GM12891 (cell line): ENCODE measurements around the gene CFAP53.

Experiments used
- POLR2AphosphoS5 ChIP-seq: IDR thresholded peaks from 2 replicates; pipeline ENCODE4 v1.6.1; 2011; ENCODE audit warnings: low read depth, low read length, control low read depth
- SPI1 ChIP-seq: IDR thresholded peaks from 2 replicates; pipeline ENCODE4 v1.6.1; 2011; ENCODE audit warnings: low read depth, low read length, control low read depth

DNA sequence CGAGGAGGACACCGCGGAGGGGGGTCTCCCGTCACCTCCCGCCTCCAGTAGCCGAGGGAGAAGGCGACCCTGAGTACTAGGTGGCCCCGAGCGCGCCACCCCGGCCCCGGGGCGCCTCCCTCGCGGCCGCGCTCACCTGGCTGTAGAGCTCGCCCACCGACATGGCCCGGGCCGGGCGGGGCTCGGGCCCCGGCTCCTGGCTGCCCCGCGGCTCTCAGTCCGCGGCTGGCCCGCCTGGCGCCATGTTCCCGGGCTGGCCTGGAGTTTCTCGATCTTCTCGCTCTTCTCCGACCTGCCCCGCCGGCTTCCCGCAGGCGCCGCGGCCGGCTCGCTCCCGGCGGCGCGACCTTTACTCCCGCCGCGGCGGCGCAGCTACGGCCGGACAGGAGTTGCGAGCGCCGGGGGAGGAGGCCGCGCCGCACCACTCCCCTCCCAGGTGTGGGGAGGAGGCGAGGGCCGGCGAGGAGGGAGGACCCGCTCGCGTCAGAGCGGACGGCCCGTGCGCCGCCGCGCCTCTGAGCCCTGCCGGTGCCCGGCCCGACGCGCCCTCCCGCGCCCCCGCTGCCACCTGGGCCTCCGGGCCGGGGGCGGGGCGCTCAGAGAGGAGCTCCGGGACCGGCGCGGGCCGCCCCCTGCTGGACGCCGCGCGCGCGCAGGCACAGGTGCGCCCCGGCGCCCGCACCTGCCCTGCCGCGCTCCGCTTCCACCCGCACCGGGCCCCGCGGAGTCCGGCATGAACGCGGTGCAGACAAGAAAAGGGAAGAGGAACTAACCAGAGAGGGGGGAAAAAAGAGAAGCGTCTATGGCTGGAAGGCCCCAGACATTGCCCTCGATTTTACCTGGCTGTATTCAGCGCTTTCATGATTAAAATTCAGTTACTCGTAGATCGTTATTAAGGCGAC is 71.4 kb downstream of the CFAP53 start, which contains the start of gene MYO5B:
- TF ChIP-seq POLR2AphosphoS5: no peak
- no peak for TF ChIP-seq SPI1
